GM12878 (cell line): ENCODE data around the gene CDK13. TPM values are rescaled to one million over a fixed set of nuclear protein-coding genes. Genes with fewer than 3 reads are reported as not detected.

Source experiments
- ATAC-seq: fragments of 200-7000 bp; cut with Tn5 transposase; 3 replicates; pipeline ENCODE4 v1.9.1; 2020; ENCODE audit warnings: mild to moderate bottlenecking, moderate library complexity
- BruUV-seq: library from RNA; stranded (reverse); fragments of 400-500 nt; replicated peaks from 2 replicates; lab custom pipeline; 2021; lab: Mats Ljungman, UMichigan
- CTCF ChIA-PET: fragments of 300-600 bp; sonication (Branson Sonifier 250); formaldehyde crosslinking; extraction: SDS; loops from one replicate; lab custom pipeline; 2021; ENCODE audit warnings: inconsistent platforms; lab: Yijun Ruan, JAX
- POLR2A ChIA-PET: fragments of 350-600 bp; formaldehyde crosslinking; extraction: SDS; loops from one replicate; lab custom pipeline; 2021; ENCODE audit warnings: inconsistent platforms; lab: Charles Lee
- RAD21 ChIA-PET: fragments of 300-600 bp; sonication (Branson Sonifier 250); formaldehyde crosslinking; loops from one replicate; lab custom pipeline; 2023; ENCODE audit warnings: antibody characterized with exemption; ENCODE audit not compliant: unreplicated experiment; lab: Charles Lee
- SMC1A ChIA-PET: fragments of 300-600 bp; sonication (Branson Sonifier 250); formaldehyde crosslinking; loops from one replicate; lab custom pipeline; 2023; ENCODE audit not compliant: unreplicated experiment, uncharacterized antibody; lab: Charles Lee
- DNase-seq: peaks from one replicate; pipeline ENCODE4 v3.0.0-alpha.2; 2011; ENCODE audit warnings: low read depth, low spot score
- FAIRE-seq: peaks from 3 replicates; lab custom pipeline; 2011; peaks lifted over from hg19 to GRCh38; lab: Jason Lieb, UNC
- H2AFZ ChIP-seq: 2 replicates; pipeline ENCODE4 v1.6.0; 2011; ENCODE audit warnings: low read depth, low read length, control low read depth; ENCODE audit not compliant: control insufficient read depth
- H3K27ac ChIP-seq: 2 replicates; pipeline ENCODE4 v1.5.1; 2011; ENCODE audit warnings: control low read depth; ENCODE audit not compliant: control insufficient read depth, insufficient read depth
- H3K27me3 ChIP-seq, 2 experiments: replicated peaks in 1 of 2; 2 replicates each; pipeline versions ENCODE4 v1.6.0 to v1.6.1; 2011; ENCODE audit warnings: low read length in 1 of 2; ENCODE audit not compliant: control insufficient read depth in 2 of 2, insufficient read depth in 2 of 2
- H3K36me3 ChIP-seq, 2 experiments: 2 replicates each; pipeline ENCODE4 v1.5.1; 2011; ENCODE audit warnings: low read length in 1 of 2; ENCODE audit not compliant: control insufficient read depth in 2 of 2, insufficient read depth in 2 of 2
- H3K4me1 ChIP-seq: 2 replicates; pipeline ENCODE4 v1.6.1; 2011; ENCODE audit warnings: mild to moderate bottlenecking, low read length, moderate library complexity, mixed read lengths; ENCODE audit not compliant: control insufficient read depth, insufficient read depth
- H3K4me2 ChIP-seq: 2 replicates; pipeline ENCODE4 v1.6.0; 2011; ENCODE audit warnings: control low read depth; ENCODE audit not compliant: control insufficient read depth, insufficient read depth
- H3K4me3 ChIP-seq: fragments of 200-600 bp; sonication (generic); 2 replicates; pipeline ENCODE4 v1.5.1; 2016
- H3K79me2 ChIP-seq: 2 replicates; pipeline ENCODE4 v1.6.0; 2011; ENCODE audit warnings: low read length; ENCODE audit not compliant: control insufficient read depth, insufficient read depth
- H3K9ac ChIP-seq: 2 replicates; pipeline ENCODE4 v1.8.0; 2011; ENCODE audit warnings: low read length, control low read depth, mixed read lengths; ENCODE audit not compliant: control insufficient read depth, insufficient read depth
- H3K9me3 ChIP-seq: replicated peaks from 3 replicates; pipeline ENCODE4 v1.5.1; 2011; ENCODE audit warnings: mild to moderate bottlenecking, low read length; ENCODE audit not compliant: control insufficient read depth, insufficient read depth
- H4K20me1 ChIP-seq: 2 replicates; pipeline ENCODE4 v1.6.0; 2011; ENCODE audit not compliant: control insufficient read depth, insufficient read depth
- CBFB ChIP-seq: IDR thresholded peaks from 2 replicates; pipeline ENCODE4 v1.6.1; 2016; ENCODE audit warnings: antibody characterized with exemption, low read depth
- CBX5 ChIP-seq: sonication (generic); IDR thresholded peaks from 2 replicates; pipeline ENCODE4 v1.6.1; 2016; ENCODE audit warnings: low read depth, moderate library complexity, mild to moderate bottlenecking, inconsistent platforms
- CREB1 ChIP-seq: IDR thresholded peaks from 2 replicates; pipeline ENCODE4 v1.6.1; 2012; ENCODE audit warnings: low read depth, mild to moderate bottlenecking, inconsistent platforms
- KAT2A ChIP-seq: conservative IDR thresholded peaks from 2 replicates; pipeline ENCODE4 v1.6.1; 2011; ENCODE audit warnings: low read depth, low read length; ENCODE audit not compliant: control insufficient read depth
- MEF2B ChIP-seq: fragments of 450-650 bp; IDR thresholded peaks from 2 replicates; pipeline ENCODE4 v1.6.1; 2018; ENCODE audit warnings: mild to moderate bottlenecking, moderate library complexity; ENCODE audit not compliant: partially characterized antibody, poor library complexity, severe bottlenecking
- RAD51 ChIP-seq: fragments of 450-650 bp; IDR thresholded peaks from 2 replicates; pipeline ENCODE4 v1.6.1; 2016; ENCODE audit warnings: moderate library complexity, mild to moderate bottlenecking, inconsistent platforms
- RELA ChIP-seq: fragments of 450-650 bp; IDR thresholded peaks from 2 replicates; pipeline ENCODE4 v1.8.0; 2014; ENCODE audit warnings: borderline replicate concordance; ENCODE audit not compliant: partially characterized antibody
- ZNF24 ChIP-seq: fragments of 450-650 bp; IDR thresholded peaks from 2 replicates; pipeline ENCODE4 v1.6.1; 2017; ENCODE audit warnings: antibody characterized with exemption, mild to moderate bottlenecking
- WGBS: methylation state at CpG from one replicate; pipeline ENCODE4 v1.1.6; 2016; ENCODE audit warnings: low lambda C conversion rate; ENCODE audit not compliant: insufficient replicate concordance, insufficient coverage; ENCODE audit errors: missing lambda C conversion rate; 5-methylcytosine and 5-hydroxymethylcytosine counted together
- in situ Hi-C: fragments of 300-500 bp; cut with MboI; formaldehyde crosslinking; loops from 9 replicates; pipeline ENCODE4 v1.14.3; 2018; ENCODE audit warnings: mixed read lengths
- intact Hi-C: fragments of 100-400 bp; cut with micrococcal nuclease; formaldehyde crosslinking; loops from one replicate; pipeline ENCODE4 v1.14.2; 2022; ENCODE audit not compliant: unreplicated experiment
- polyA plus RNA-seq, 11 experiments: library from polyadenylated mRNA; depleted of rRNA in 4 of 11; unstranded in 6 of 11; stranded (reverse) in 5 of 11; fragments of >200 nt; fragmentation: Nextera tagmentation in 4 of 11; fragmentation: Illumina TruSeq in 1 of 11; extraction: Ambion mirVana in 4 of 11; extraction: Trizol in 1 of 11; gene quantifications; 1 replicate in 1 of 11; 2 replicates in 10 of 11; pipeline versions ENCODE4 v1.2.1 to v1.2.3, GENCODE V29; 2011 to 2016; ENCODE audit warnings: inconsistent platforms in 2 of 11, missing spikeins in 2 of 11, low read depth in 1 of 11
- total RNA-seq, 4 experiments: library from RNA; depleted of rRNA in 3 of 4; stranded (reverse); fragments of >200 nt in 3 of 4; fragmentation: Illumina TruSeq in 1 of 4; extraction: Trizol in 1 of 4; gene quantifications; 2 replicates each; pipeline versions ENCODE4 v1.2.1 to v1.2.3, GENCODE V29; 2013 to 2021
- TF ChIP-seq, protein P1 (sequence below): fragments of 150-350 bp; IDR thresholded peaks from 2 replicates; pipeline ENCODE4 v1.6.1; 2014; ENCODE audit warnings: mild to moderate bottlenecking, low read depth, low read length

The CDK13 gene
- total and polyA plus RNA-seq, 10 of the 15 experiments (the other 5 are each of a cell fraction or from before 2014, with no cell fraction given), result 10.8 to 44.4 (median 28.0) TPM

DNA sequence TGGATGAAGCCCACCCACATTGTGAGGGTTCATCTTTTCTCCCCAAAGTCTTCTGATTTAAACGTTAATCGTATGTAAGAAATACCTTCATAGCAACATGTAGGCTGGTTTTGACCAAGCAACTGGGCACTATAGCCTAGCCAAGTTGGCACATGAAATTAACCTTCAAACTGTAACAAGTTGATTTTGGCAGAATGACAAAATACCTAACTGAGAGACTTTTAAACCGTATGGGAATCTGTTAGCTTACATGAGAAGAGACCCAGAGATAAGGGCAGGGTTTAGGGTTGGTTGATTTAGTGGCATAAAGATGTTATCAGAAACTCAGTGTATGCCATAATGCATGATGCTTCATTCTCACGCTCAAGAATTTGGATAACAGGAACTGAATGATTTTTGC, 69.5 kb downstream of the CDK13 start:
- peaks cover 0 to 8% of the 10 kb centered on the region in 2 experiments; a peak in 2 of 4 replicates for H3K36me3 ChIP-seq
- no peaks in the 10 kb centered on the region for H3K27me3 ChIP-seq
- no peaks in the 10 kb centered on the region; the same call in 1 of the 2 replicates for H3K79me2 ChIP-seq
- DNase-seq (no peak), FAIRE-seq (no peak), ATAC-seq (no peak)
- no peak overlapping the region for H2AFZ ChIP-seq
- in situ Hi-C loops (no loop called here), intact Hi-C loops (no loop called here)
- H3K4me2 ChIP-seq, result no peak overlapping the region
- ChIA-PET POLR2A (no interaction called here), CTCF (interaction anchor here (1.2 kb wide), 1 partner anchor 32 kb away, joined by 3 read pairs; no protein-coding TSS in a partner anchor), SMC1A (interaction anchor here (1.5 kb wide), 1 partner anchor 72 kb away, joined by 5 read pairs; no protein-coding TSS in a partner anchor), RAD21 (no interaction called here)
- 97% methylated on average over 4 of the region's 4 CpGs for WGBS
- no peak overlapping the region for H3K4me3 ChIP-seq
- no TSS peak for BruUV-seq
- H3K9me3 ChIP-seq, result no peaks in the 10 kb centered on the region
- H4K20me1 ChIP-seq, result no peaks in the 10 kb centered on the region
- no peak overlapping the region for H3K9ac ChIP-seq
- no peak for TF ChIP-seq CBFB
- TF ChIP-seq KAT2A, result no peak
- TF ChIP-seq, protein P1, sequence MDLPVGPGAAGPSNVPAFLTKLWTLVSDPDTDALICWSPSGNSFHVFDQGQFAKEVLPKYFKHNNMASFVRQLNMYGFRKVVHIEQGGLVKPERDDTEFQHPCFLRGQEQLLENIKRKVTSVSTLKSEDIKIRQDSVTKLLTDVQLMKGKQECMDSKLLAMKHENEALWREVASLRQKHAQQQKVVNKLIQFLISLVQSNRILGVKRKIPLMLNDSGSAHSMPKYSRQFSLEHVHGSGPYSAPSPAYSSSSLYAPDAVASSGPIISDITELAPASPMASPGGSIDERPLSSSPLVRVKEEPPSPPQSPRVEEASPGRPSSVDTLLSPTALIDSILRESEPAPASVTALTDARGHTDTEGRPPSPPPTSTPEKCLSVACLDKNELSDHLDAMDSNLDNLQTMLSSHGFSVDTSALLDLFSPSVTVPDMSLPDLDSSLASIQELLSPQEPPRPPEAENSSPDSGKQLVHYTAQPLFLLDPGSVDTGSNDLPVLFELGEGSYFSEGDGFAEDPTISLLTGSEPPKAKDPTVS, result no peak
- no peak for TF ChIP-seq CREB1
- no peak for TF ChIP-seq CBX5
- TF ChIP-seq RELA, result no peak
- no peak for TF ChIP-seq ZNF24
- no peak for TF ChIP-seq MEF2B
- no peak for TF ChIP-seq RAD51
- H3K4me1 ChIP-seq, result peaks cover 11% of the 10 kb centered on the region
- H3K27ac ChIP-seq, result no peak overlapping the region
